ENCODE measurements around the gene SQOR.

DNA sequence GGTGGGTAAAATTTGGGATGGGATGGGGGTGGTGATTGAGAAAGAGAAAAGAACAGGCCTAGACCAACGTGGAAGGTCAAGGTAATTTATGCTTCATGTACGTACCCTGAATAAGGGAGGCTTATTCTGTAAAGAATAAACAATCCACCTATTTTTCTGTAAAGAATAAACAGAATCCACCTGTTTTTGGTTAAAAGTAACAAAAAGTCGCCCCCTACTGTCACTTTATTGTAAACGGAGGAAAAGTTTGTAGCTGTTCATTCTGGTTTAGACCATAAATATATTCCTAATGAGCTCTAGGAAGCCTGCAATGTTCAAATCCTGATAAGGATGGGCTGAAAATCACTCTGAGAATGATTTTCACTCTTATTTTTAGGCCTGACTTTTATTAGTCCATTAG lies 23.5 kb upstream of the SQOR start:
- TF ChIP-seq, protein P1, sequence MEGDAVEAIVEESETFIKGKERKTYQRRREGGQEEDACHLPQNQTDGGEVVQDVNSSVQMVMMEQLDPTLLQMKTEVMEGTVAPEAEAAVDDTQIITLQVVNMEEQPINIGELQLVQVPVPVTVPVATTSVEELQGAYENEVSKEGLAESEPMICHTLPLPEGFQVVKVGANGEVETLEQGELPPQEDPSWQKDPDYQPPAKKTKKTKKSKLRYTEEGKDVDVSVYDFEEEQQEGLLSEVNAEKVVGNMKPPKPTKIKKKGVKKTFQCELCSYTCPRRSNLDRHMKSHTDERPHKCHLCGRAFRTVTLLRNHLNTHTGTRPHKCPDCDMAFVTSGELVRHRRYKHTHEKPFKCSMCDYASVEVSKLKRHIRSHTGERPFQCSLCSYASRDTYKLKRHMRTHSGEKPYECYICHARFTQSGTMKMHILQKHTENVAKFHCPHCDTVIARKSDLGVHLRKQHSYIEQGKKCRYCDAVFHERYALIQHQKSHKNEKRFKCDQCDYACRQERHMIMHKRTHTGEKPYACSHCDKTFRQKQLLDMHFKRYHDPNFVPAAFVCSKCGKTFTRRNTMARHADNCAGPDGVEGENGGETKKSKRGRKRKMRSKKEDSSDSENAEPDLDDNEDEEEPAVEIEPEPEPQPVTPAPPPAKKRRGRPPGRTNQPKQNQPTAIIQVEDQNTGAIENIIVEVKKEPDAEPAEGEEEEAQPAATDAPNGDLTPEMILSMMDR (conservative IDR thresholded peaks at IDR 0.05 in 1 of 2, IDR thresholded peaks at IDR 0.05 in 1 of 2; ENCODE audit: low read depth in 1 of 2, low read length in 2 of 2), result peak; percentile 25 to 48
- no peak for TF ChIP-seq EZH2 (IDR thresholded peaks at IDR 0.05; ENCODE audit: low read length, missing control alignments)
